Superior temporal gyrus (tissue), 1 donor: ENCODE results near the gene KIF4A.
"Not testable (repeated sequence)": the region's sequence is repeated elsewhere in the genome, so short reads cannot be mapped to it uniquely, and the experiment has no call there.

Source experiments
- DNase-seq: peaks from one replicate; pipeline ENCODE4 v3.0.0-alpha.2; 2016; ENCODE audit errors: extremely low spot score

Gene KIF4A

DNA sequence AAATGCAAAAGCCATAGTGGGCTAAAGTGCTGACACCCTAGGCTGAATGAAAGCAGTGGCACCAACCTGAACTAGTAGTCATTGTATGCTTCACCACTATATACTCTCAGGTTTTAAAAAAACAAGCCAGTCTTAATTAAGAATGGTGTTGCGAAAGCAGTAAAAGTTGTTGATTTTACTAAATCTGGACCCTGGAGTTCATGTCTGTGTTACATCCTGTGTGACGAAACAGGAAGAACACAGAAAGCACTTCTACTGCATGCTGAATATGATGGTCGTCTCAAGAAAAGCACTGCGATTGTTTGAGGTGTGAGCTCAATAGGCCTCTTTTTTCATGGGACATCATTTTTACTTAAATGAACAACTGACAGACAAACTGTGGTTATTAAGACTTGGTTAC lies 109.0 kb downstream of the KIF4A start:
- no peak for DNase-seq

DNA sequence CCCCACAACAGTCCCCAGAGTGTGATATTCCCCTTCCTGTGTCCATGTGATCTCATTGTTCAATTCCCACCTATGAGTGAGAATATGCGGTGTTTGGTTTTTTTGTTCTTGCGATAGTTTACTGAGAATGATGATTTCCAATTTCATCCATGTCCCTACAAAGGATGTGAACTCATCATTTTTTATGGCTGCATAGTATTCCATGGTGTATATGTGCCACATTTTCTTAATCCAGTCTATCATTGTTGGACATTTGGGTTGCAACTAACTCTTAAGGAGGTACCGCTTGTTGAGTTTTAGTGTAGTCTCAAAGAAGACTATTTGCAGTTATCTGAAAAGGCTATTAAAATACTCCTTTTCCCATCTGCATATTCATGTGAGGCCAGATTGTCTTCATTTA lies 110.3 kb downstream of the KIF4A start:
- DNase-seq: not testable (repeated sequence)

DNA sequence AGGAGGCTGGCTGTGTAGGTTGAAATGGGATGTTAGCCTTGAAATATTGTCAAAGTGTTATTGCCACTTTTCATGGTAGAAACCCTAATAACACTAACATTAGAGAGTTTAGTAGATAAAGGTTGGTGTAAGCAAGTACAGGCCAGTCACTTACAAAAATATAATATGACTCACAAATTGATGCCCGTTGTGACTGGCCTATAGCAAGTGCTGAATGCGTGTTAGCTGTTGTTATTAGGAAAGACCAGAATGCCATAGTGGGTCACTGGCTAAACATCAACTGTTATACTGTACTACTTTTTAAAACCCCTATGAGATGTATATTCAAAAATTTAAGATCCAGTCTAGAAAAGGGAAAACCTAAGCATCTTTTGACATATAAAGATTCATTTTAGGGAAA lies 112.8 kb downstream of the KIF4A start:
- DNase-seq: no peak

DNA sequence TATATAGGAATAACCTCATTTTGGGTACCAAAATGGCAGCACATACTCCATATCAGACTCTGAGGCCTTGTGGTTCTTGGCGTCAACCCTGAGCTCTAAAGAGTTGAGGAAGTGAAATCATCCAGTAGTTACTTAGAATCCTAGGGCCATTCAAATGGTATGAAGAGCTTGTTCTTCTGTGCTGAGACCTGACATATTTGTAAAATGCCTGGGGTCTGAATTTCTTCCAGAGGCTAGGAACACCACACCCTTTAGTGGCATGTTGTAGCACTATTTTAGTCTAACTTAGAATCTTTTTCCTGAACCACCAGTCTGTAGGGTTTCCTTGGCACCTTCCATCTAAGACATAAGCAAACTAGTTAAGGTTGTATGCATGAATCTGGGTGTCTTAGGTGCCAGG lies 115.1 kb downstream of the KIF4A start:
- DNase-seq: no peak

DNA sequence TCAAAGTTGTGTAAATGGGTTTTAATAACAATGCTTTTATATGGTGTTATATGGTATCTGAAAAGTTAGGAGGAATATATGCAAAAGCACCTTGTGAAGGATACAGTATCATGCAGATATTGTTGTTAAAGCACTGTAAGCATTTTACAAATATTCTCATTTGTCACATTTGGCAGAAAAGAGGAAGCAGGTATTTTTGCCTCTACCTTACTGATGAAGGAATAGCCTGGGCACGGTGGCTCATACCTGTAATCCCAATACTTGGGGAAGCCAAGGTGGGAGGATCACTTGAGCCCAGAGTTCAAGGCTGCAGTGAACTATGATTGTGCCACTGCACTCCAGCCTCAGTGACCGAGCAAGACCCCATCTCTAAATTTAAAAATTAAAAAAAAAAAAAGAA lies 121.0 kb downstream of the KIF4A start:
- DNase-seq: no peak

DNA sequence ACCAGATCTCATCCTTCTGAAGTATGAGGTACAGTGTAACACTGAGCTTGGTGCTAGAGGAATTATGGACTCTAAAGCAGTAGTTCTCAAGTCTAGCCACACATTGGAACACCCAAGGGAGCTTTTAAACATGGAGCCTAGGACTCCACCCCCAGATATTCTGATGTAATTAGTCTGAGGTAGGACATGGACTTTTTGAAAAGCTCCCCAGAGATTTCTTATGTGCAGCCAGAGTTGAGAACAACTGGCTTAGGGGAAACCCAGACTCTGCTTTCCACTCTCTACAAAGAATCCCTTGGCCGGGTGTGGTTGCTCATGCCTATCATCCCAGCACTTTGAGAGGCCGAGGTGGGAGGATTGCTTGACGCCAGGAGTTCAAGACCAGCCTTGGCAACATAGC lies 121.6 kb downstream of the KIF4A start:
- DNase-seq: no peak

DNA sequence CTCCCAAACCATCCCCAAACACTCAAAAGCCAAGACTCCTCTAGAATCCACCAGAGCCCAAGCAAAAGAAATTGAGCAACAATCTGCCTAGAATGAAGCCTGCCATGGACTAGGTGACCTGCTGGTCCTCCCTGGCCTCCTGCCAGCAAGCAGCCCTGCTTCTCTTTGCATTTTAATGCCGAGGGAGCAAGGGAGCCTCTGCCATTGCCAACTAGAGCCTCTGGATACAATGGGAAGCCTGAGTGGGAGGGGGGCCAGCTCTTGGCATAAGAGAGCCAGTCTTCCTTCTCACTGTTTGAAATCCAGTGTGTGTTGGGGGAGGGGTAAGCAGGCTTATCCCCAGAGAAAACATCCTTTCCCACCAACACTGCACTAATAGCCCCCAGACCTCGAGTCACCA lies 131.7 kb downstream of the KIF4A start:
- DNase-seq: no peak

DNA sequence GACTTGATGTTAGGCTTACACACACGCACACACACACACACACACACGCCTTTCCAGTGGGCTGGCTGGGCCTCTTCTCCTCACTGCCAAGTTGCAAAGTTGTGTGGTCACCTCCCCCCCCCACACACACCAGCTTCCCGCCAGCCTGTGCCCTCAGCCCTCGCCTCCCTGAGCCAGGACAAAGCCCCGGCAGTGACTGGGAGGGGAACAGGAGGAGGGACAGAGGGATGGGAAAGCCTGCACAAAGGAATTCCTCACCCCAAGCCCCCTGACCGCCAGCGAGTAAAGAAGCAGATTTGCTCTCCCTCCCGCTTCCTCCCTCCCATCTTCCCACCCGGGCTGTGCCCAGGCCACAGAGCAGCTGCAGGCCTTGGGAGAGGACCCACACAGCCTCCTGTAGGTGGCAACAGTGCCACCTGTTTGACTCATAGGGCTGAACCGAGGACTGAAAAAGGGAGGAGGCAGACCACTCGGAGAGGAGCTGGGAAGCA lies 133.0 kb downstream of the KIF4A start, which contains the start of gene GDPD2:
Gene GDPD2 (plus strand): TSS at position 464 of the 491 bp plus-strand sequence. CDS start 1,671 bp downstream, outside the sequence.
- no peak for DNase-seq

DNA sequence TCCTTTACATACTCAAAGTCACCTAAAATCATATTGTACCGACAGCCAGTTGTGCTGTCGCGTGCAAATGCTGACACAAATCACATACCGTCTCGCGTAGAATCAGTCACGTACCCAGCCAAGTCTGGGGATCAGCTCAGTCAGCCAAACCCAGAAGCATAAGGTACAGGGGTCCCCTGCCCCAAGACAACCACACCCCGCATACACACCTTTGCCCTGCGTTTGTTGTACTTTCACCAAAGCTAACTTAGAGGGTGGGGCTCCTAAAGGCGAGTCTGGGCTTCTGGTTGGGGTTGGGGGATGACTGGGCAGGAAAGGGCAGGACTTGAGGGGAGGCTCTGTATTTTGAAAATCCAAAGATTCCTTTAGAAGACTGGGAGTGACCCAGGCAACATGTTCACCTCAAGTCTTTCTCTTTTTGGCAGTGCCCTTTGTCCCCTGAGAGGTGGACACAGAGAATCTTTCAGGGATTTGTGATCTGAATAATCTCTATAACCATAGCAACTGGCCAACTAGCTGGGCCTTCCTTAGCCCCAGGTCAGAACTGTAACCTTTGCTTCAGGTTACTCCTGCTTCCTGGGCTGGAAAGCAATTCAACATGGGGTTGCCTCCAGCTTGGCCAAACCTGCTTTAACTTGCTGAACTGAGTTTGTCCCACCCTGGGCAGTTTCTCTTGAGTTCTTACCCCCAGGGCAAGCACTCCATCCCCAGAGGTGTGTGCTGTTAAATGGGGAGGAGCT lies 134.2 kb downstream of the KIF4A start:
- no peak for DNase-seq

DNA sequence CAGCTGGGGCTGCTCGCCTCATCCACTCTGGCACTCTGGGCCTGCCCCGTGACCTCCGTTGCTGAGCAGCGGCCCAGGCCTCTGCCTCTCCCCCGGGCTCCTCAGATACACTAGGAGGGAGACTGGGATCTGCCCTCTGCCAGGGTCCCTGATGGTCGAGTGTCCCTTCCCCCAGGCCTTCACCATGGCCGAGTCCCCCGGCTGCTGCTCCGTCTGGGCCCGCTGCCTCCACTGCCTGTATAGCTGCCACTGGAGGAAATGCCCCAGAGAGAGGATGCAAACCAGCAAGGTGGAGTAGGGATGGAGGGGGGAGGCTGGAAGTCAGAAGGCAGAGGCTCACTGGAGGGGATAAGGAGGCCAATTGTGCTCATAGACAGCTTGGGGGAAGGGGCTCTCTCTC lies 134.9 kb downstream of the KIF4A start:
- no peak for DNase-seq

DNA sequence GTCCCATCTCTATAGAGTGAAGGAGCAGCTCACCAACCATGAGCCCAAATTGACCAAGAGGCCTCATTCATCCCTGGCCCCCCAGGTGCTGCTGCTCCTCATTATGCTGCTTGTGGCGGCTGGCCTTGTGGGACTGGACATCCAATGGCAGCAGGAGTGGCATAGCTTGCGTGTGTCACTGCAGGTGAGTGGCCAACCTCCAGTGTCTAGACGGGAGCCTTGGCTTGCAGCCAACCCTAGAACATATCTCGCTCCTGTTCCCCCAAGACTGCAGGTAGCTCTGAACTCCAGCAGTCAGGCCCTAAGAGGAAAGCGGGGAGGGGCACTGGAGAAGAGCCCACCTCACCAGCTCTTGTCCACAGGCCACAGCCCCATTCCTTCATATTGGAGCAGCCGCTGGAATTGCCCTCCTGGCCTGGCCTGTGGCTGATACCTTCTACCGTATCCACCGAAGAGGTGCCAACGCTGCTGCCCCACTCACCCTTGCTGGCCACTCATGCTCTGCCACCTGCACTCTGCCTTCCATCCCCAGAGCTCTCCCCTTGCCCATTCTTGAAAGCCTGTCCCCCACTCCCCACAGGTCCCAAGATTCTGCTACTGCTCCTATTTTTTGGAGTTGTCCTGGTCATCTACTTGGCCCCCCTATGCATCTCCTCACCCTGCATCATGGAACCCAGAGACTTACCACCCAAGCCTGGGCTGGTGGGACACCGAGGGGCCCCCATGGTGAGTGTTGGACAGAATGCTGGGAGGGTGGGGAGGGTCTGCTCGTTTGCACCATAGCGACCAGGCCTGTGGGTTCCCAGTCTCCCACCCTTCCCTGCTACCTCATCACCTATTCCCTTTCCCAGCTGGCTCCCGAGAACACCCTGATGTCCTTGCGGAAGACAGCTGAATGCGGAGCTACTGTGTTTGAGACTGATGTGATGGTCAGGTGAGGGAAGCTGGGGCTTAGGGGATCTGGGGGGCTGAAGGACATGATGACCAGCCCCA lies 136.7 kb downstream of the KIF4A start:
- DNase-seq: no peak

DNA sequence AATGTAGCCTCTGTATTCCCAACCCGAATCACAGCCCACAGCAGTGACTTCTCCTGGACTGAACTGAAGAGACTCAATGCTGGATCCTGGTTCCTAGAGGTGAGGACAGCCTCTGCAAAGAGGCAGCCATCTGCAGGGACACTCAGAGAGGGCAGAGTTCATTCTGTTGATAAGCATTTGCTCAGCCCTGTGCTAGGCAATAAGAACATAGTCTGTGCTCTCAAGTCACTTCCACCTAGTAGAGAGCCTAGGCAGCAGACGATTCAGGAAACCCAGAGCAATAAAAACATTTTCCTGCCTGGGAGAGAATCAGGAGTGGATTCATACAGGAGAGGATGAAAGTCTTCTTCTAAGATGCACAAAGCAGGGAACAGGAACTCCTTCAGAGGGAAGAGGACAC lies 137.5 kb downstream of the KIF4A start:
- DNase-seq: no peak

DNA sequence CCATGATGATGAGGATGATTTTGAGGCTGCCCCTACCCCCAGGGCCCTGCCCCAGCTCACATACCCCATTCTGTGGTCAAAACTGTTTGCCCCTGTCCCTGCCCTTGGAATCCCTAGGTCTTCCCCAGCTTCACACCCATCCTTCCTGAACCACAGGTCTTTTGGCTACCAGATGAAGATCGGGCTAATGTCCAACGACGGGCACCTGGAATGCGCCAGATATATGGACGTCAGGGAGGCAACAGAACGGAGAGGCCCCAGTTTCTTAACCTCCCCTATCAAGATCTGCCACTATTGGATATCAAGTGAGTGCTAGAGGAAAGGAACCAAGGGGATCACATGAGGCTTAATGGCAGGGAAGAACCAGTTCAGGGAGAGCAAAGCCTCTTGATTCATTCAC lies 139.9 kb downstream of the KIF4A start:
- no peak for DNase-seq

DNA sequence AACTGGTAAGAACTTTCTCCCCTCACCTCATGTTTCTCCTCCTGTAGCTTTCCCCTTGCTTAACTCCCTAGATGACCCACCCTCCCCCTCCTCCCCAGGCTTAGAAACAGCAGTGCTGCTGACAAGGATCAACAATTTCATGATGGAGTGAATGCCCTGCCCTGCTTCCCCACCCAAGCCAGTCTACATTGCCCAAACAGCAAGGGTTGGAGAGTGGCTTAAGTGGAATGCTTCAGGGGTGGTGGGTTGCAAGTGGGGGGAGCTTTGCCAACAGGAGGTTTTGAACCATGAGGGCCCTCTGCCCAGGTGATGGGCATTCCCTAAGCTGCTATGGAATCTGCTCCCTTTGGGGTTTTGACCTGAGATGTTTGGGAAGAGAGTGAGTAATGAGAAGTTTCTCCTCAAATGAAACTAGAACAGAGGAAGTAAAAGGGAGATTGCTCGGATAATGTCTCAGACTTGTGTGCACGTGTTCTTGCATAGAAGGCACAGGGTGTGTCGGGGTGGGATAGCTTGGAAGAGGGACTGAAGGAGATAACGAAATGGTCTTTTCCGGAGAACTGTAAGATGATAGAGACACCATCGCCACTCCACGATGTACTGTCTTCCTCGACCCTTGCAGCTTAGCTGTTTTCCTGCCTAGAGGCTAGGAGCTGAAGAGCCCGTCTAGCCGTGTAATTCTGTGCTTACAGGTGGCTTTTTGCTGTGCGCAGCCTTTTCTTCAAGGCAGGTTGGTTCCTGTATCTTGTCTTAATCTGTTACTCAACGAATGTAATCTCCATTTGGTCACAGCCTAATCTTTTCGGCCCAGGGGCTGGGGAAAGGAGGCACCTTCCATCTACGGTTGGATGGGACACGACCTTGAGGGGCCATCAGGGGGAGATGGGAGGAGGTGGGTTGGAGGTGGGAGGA lies 143.3 kb downstream of the KIF4A start:
- no peak for DNase-seq

DNA sequence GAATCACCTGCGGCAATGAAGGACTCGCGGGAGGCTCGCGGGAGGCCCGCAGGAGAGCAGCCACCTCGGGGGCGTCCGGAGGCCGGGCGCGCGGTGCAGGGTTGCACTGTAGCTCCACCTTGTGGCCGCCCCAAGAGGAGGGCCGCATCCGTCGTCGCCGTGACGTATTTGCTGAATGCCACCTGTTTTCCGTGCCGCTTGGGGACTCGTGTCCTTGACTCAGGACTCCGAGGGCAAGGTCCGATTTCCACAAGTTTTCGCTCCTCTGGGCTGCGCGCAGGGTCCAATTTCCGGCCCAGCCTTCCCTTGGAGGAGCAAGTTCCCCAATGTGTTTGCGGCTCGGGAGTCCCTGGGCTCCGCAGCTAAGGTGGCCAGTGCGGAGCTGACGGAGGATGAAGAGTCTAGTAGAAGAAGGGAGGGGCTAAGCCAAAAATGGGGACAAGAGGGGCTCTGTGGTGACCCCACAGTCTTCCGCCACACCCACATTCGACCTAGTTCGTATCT lies 144.0 kb downstream of the KIF4A start:
- peak; percentile 55 for DNase-seq

DNA sequence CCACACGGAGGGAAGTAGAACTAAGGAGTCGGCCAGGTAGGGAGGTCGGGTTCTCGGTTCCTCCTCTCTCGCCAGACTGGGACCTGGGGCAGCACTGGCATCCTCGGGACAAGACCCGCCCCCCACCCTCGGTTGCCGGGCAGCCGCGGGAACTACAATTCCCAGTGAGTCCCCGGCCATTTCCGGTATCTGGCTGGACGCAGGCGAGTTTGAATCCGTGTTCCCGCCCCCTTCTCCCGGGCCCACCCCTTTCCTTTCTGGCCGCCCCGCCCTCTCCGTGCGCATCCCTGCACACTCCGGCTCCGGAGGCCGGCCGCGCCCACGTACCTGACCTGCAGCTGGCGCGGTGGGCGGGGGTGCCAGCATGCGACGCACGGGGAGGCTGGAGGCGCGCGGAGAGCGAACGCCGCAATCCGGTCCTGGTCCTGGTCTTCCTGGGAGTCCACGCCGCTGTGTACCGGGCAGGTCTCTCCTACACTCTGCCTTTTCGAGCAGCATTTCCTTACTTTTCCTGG lies 144.5 kb downstream of the KIF4A start:
- DNase-seq: peak; percentile 76

DNA sequence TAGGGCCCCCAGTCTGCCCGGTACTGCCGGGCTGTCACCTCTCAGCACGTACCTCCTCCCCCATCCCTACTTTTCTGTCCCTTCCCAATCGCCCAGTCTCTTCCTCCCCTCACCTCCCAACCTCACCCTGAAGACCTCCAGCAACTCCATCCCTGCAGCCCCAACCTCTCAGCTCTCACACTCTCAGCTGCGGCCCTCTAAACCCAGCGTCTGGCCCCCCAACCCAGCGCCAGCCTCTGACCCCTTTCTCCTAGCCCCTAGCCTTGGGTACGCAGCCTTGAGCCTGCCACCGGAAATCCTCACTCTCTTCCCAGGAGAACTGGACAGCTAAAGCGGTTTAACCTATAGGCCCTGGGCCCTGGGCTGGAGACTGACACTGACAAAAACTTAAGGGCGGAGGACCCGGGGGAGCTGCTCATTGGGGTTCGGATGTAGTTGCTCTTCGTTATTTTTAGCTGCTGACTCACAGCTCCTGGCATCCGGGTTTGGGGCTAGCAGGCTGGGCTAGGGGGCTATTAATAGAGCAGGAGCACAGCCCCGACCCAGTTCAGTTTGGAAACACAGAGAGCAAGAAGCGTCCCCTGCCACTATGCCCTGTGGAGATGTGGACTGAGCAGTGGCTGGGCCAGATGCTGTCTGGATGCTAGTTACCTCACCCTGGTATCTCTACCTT lies 145.1 kb downstream of the KIF4A start:
- DNase-seq: no peak

DNA sequence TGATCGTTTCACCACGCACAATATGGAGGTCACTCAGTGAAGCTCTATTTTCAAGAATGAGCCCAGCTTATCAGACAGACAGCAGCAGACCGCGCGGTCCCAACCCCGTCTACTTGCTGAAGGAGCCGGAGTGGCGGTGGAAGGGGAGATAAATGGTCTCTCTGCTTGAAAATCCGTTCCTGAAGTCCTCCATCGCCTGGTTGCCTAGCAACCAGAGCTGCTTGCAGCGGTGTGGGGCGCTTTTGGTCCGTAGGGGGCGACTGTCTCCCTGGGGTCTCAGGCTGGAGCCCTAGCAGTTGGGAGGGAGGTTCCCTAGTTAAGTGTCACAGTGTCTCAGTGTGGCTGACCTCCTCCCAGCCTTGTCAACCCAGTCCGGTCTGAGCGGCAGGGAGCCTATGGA lies 146.4 kb downstream of the KIF4A start:
- no peak for DNase-seq

DNA sequence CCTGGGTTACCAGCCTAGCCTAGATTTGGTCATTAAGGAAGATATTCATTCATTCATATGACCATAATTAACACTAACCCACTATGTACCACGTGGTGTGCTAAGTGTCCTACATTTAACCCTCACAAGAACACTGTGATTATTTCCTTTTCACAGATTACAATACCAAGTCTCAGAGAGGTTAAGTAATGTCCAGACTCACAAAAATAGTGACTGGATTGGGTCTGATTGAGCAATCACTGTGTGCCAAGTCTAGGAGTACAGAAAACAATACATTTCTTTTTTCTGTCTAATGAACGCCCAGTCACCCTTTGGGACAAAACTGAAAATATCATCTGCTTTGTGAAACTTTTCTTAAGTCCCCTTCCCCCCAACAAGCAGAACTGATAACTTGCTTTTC lies 147.1 kb downstream of the KIF4A start:
- DNase-seq: no peak

DNA sequence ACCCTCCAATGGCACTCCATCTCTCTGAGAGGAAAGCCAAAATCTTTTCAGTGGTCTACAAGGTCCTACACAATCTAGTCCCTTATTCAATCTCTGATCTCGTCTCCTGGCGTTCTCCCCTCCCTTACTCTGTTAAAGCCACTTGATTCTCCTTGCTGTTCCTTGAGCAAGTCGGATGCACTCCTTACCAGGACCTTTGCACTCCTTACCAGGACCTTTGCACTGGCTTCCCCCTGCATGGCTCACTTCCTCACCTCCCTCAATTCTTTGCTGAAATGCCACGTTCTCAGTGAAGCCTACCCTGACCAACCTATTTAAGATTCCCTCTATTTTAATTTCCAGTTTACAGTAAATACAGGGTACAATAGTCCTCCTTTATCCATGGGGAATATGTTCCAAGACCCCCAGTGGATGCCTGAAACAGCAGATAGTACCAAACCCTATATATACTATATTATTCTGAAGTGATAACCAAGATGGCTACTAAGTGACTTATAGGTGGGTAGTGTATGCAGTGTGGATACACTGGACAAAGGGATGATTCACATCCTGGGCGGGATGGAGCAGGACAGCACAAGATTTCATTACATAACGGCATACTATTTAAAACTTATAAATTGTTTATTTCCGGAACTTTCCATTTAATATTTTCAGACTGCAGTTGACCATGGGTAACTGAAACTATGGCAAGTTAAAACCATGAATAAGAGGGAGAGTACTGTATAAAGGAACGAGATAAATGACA lies 148.2 kb downstream of the KIF4A start:
- DNase-seq: no peak
